Measurements from ENCODE around the gene MCTP1.

Gene MCTP1

GRCh38 chr5:94802450-94802849, 482.4 kb downstream of the MCTP1 start:
- H3K9me3 ChIP-seq (ENCODE audit: control insufficient read depth, insufficient read depth, low read length), result no peaks in the 10 kb centered on the region
- H3K4me2 ChIP-seq (ENCODE audit: low read length), result no peak overlapping the region
- H3K27ac ChIP-seq (ENCODE audit: low read depth, low read length), result no peak overlapping the region
- TF ChIP-seq CTCF (IDR thresholded peaks at IDR 0.05; ENCODE audit: low read depth, low read length, poor library complexity, severe bottlenecking) (no peak), EZH2phosphoT487 (IDR thresholded peaks at IDR 0.05; ENCODE audit: borderline replicate concordance, low read length) (no peak)
- no peak overlapping the region for H3K4me3 ChIP-seq (ENCODE audit: low read length)
- no peaks in the 10 kb centered on the region for H4K20me1 ChIP-seq (ENCODE audit: control insufficient read depth, insufficient read depth, low read depth, low read length)
- no peaks in the 10 kb centered on the region for H3K36me3 ChIP-seq (ENCODE audit: control insufficient read depth, low read length)
- no peaks in the 10 kb centered on the region for H3K9me2 ChIP-seq (replicated peaks; ENCODE audit: control insufficient read depth, low read length)
- no peaks in the 10 kb centered on the region for H3K4me1 ChIP-seq (ENCODE audit: control insufficient read depth, low read length)
- no peaks in the 10 kb centered on the region; the same call in 1 of the 2 replicates for H3K27me3 ChIP-seq (ENCODE audit: control insufficient read depth, low read length)
- H3F3A ChIP-seq (ENCODE audit: control insufficient read depth, insufficient read depth), result no peaks in the 10 kb centered on the region
- no peaks in the 10 kb centered on the region for H3K79me2 ChIP-seq (ENCODE audit: control insufficient read depth, low read length)

- no peaks in the 10 kb centered on the region for H3F3A ChIP-seq (ENCODE audit: control insufficient read depth, insufficient read depth)
- no peak overlapping the region for H3K4me3 ChIP-seq (ENCODE audit: low read length)
- H3K4me2 ChIP-seq (ENCODE audit: low read length), result no peak overlapping the region
- no peak for TF ChIP-seq CTCF (IDR thresholded peaks at IDR 0.05; ENCODE audit: low read depth, low read length, poor library complexity, severe bottlenecking)
- no peaks in the 10 kb centered on the region; the same call in 1 of the 2 replicates for H3K27me3 ChIP-seq (ENCODE audit: control insufficient read depth, low read length)
- no peak overlapping the region for H3K27ac ChIP-seq (ENCODE audit: low read depth, low read length)
- no peaks in the 10 kb centered on the region for H3K79me2 ChIP-seq (ENCODE audit: control insufficient read depth, low read length)
- no peaks in the 10 kb centered on the region for H3K9me3 ChIP-seq (ENCODE audit: control insufficient read depth, insufficient read depth, low read length)
- peaks cover 25% of the 10 kb centered on the region for H3K4me1 ChIP-seq (ENCODE audit: control insufficient read depth, low read length)
- H3K9me2 ChIP-seq (replicated peaks; ENCODE audit: control insufficient read depth, low read length), result no peaks in the 10 kb centered on the region
- H4K20me1 ChIP-seq (ENCODE audit: control insufficient read depth, insufficient read depth, low read depth, low read length), result no peaks in the 10 kb centered on the region
- H3K36me3 ChIP-seq (ENCODE audit: control insufficient read depth, low read length), result no peaks in the 10 kb centered on the region
Observed at GRCh38 chr5:94796586-94796985, 488.3 kb downstream of the MCTP1 start.

GRCh38 chr5:94793816-94794198, 491.1 kb downstream of the MCTP1 start:
- Histone ChIP-seq H3K4me2 (ENCODE audit: low read length) (peak overlapping the region; percentile 54), H3K9me3 (ENCODE audit: control insufficient read depth, insufficient read depth, low read length) (no peaks in the 10 kb centered on the region), H3K27ac (ENCODE audit: low read depth, low read length) (peak overlapping the region; percentile 32; the same call in 1 of the 2 replicates)

More at GRCh38 chr5:94793816-94794198, 491.1 kb downstream of the MCTP1 start:
- Histone ChIP-seq H3K4me1 (ENCODE audit: control insufficient read depth, low read length) (peaks cover 25% of the 10 kb centered on the region), H3K4me3 (ENCODE audit: low read length) (peak overlapping the region; percentile 33), H3F3A (ENCODE audit: control insufficient read depth, insufficient read depth) (no peaks in the 10 kb centered on the region), H4K20me1 (ENCODE audit: control insufficient read depth, insufficient read depth, low read depth, low read length) (no peaks in the 10 kb centered on the region), H3K79me2 (ENCODE audit: control insufficient read depth, low read length) (no peaks in the 10 kb centered on the region), H3K27me3 (ENCODE audit: control insufficient read depth, low read length) (no peaks in the 10 kb centered on the region; the same call in 1 of the 2 replicates), H3K36me3 (ENCODE audit: control insufficient read depth, low read length) (no peaks in the 10 kb centered on the region), H3K9me2 (replicated peaks; ENCODE audit: control insufficient read depth, low read length) (no peaks in the 10 kb centered on the region)
- TF ChIP-seq EZH2phosphoT487 (IDR thresholded peaks at IDR 0.05; ENCODE audit: borderline replicate concordance, low read length) (no peak), CTCF (IDR thresholded peaks at IDR 0.05; ENCODE audit: low read depth, low read length, poor library complexity, severe bottlenecking) (no peak)
